Measurements from ENCODE around the gene JADE2.

DNA sequence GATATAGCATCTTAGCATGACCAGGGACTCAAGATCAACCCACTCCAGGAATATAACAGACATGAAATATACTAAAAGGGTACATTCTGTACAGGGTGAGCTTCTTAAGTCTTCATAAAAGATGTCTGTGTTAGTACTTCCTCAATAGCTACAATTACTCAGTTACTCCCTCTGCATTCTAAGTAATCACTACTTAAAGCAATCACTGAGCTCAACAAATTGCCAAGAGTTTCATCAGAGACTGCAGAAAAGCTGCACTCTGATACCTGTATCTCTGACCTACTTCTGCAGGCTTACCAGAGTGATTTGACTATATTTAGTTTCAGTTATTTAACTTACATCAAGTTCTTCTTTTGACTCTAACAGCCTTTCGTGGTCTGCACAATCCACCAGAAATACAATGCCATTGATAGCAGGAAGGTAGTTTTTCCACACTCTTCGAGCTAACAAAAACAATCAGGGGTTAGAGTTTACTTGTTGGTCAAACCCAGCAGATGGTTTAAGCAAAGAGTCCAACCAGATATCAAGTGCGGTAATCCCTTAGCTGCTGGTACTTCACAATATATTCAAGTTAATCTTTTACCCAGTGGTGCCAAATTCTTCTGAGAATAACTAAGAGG, 83.9 kb downstream of the JADE2 start:
- TF ChIP-seq ELF4 (IDR thresholded peaks at IDR 0.05) (no peak), SP1 (IDR thresholded peaks at IDR 0.05) (no peak), ARNT (IDR thresholded peaks at IDR 0.05) (no peak), NFRKB (IDR thresholded peaks at IDR 0.05) (no peak), BHLHE40 (IDR thresholded peaks at IDR 0.05; ENCODE audit: borderline replicate concordance) (no peak), FOXK2 (IDR thresholded peaks at IDR 0.05) (no peak), FOXM1 (IDR thresholded peaks at IDR 0.05; ENCODE audit: borderline replicate concordance) (no peak), FOXA1 (IDR thresholded peaks at IDR 0.05) (no peak), TARDBP (IDR thresholded peaks at IDR 0.05) (no peak), SUZ12 (IDR thresholded peaks at IDR 0.05) (no peak), CTBP1 (IDR thresholded peaks at IDR 0.05; ENCODE audit: borderline replicate concordance) (no peak), LEF1 (IDR thresholded peaks at IDR 0.05; ENCODE audit: borderline replicate concordance) (no peak)
- TF ChIP-seq, protein P1, sequence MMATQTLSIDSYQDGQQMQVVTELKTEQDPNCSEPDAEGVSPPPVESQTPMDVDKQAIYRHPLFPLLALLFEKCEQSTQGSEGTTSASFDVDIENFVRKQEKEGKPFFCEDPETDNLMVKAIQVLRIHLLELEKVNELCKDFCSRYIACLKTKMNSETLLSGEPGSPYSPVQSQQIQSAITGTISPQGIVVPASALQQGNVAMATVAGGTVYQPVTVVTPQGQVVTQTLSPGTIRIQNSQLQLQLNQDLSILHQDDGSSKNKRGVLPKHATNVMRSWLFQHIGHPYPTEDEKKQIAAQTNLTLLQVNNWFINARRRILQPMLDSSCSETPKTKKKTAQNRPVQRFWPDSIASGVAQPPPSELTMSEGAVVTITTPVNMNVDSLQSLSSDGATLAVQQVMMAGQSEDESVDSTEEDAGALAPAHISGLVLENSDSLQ (IDR thresholded peaks at IDR 0.05): no peak

Measured in HEK293T (cell line).